Karpas-422 (cell line): ENCODE results near the gene RGS6. TPM values are rescaled to one million over a fixed set of nuclear protein-coding genes. Genes with fewer than 3 reads are reported as not detected.

Experiments
- DNase-seq: peaks from one replicate; pipeline ENCODE4 v3.0.0-alpha.2; 2015
- H2AFZ ChIP-seq: fragments of 200-600 bp; sonication (generic); 2 replicates; pipeline ENCODE4 v1.6.1; 2014; ENCODE audit warnings: antibody characterized with exemption, low read length, mixed read lengths
- H3K27ac ChIP-seq: fragments of 200-600 bp; sonication (generic); 2 replicates; pipeline ENCODE4 v1.5.1; 2014; ENCODE audit warnings: mild to moderate bottlenecking, low read length, moderate library complexity
- H3K27me3 ChIP-seq: fragments of 200-600 bp; sonication (generic); 2 replicates; pipeline ENCODE4 v1.6.1; 2014; ENCODE audit warnings: low read length, mixed read lengths
- H3K36me3 ChIP-seq: fragments of 200-600 bp; sonication (generic); 2 replicates; pipeline ENCODE4 v1.6.1; 2014; ENCODE audit warnings: low read length, mixed read lengths; ENCODE audit not compliant: insufficient read depth
- H3K4me1 ChIP-seq: fragments of 200-600 bp; sonication (generic); 2 replicates; pipeline ENCODE4 v1.6.1; 2014; ENCODE audit warnings: mild to moderate bottlenecking, low read length, mixed read lengths
- H3K4me2 ChIP-seq: fragments of 200-600 bp; sonication (generic); 2 replicates; pipeline ENCODE4 v1.6.1; 2014; ENCODE audit warnings: low read length, low read depth, mild to moderate bottlenecking; ENCODE audit not compliant: poor library complexity, severe bottlenecking
- H3K4me3 ChIP-seq: fragments of 200-600 bp; sonication (generic); 2 replicates; pipeline ENCODE4 v1.5.1; 2014; ENCODE audit warnings: mild to moderate bottlenecking, antibody characterized with exemption, low read length, mixed read lengths
- H3K79me2 ChIP-seq: fragments of 200-600 bp; sonication (generic); 2 replicates; pipeline ENCODE4 v1.6.1; 2014; ENCODE audit warnings: mild to moderate bottlenecking, low read length, mixed read lengths
- H3K9ac ChIP-seq: fragments of 200-600 bp; sonication (generic); 2 replicates; pipeline ENCODE4 v1.6.0; 2014; ENCODE audit warnings: low read length
- H3K9me2 ChIP-seq: fragments of 200-600 bp; sonication (generic), shearing (Covaris generic); replicated peaks from 2 replicates; pipeline ENCODE4 v1.6.0; 2014; ENCODE audit warnings: mild to moderate bottlenecking, low read length, moderate library complexity; ENCODE audit not compliant: insufficient read depth
- H3K9me3 ChIP-seq: fragments of 300-700, 200-600 bp; sonication (generic); 2 replicates; pipeline ENCODE4 v1.6.1; 2014; ENCODE audit warnings: low read length, mixed read lengths
- H4K20me1 ChIP-seq: fragments of 200-600 bp; sonication (generic); 2 replicates; pipeline ENCODE4 v1.6.1; 2014; ENCODE audit warnings: mild to moderate bottlenecking, antibody characterized with exemption, low read length, low read depth; ENCODE audit not compliant: insufficient read depth
- total RNA-seq: library from RNA; depleted of rRNA; stranded (reverse); fragments of >200 nt; shearing (Covaris generic); gene quantifications from 2 replicates; pipeline ENCODE4 v1.2.3, GENCODE V29; 2014; ENCODE audit warnings: low replicate concordance

RGS6 gene
- total RNA-seq, 1 experiment from 2014 or later = 0.07 TPM

DNA sequence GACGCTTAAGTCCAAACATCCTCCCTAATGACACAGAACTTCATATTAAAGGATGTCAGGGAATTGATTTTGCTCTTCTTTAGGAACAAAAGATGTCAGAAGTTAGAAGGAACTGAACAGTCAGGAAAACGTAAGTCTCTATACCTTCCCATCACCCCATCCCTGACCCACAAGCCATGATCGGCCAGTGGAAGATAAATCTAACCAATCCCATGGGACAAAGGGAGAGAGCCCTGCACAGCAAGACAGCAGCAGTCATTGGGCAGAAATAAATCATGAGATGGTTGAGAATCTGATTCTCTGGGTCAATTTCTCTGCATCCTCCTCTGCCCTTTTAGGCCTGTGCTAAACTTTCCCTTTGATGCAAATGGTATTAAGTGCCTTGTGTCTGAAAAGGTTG lies 414.9 kb downstream of the RGS6 start:
- H3K4me1 ChIP-seq = no peaks in the 10 kb centered on the region

DNA sequence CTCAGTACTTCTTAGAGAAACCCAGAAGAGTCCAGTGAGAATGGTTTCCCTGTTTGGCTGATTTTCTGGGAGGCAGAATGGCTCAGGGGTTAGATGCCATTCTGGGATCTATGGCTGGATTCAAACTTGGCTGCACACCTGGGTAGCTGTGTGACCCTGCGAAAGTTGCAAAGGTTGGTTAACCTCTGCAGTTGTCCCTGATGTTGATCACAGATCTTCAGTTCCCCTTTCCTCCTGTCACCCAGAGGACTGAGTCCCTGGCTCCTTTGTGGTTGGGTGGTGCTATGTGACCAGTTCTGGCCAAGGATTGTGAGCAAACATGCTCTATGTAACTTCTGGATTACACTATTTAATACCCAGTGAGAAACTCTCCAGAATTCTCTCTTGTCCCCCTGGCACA lies 418.0 kb downstream of the RGS6 start:
- no peaks in the 10 kb centered on the region for H3K79me2 ChIP-seq
- H4K20me1 ChIP-seq = no peaks in the 10 kb centered on the region
- no peak overlapping the region for H2AFZ ChIP-seq
- no peak for DNase-seq
- H3K4me1 ChIP-seq = no peaks in the 10 kb centered on the region
- H3K4me3 ChIP-seq = no peak overlapping the region
- H3K9me3 ChIP-seq = no peaks in the 10 kb centered on the region
- H3K27me3 ChIP-seq = no peaks in the 10 kb centered on the region
- no peak overlapping the region for H3K9ac ChIP-seq
- no peak overlapping the region for H3K4me2 ChIP-seq
- no peak overlapping the region for H3K27ac ChIP-seq
- H3K9me2 ChIP-seq = no peaks in the 10 kb centered on the region
- H3K36me3 ChIP-seq = no peaks in the 10 kb centered on the region

More for the DNA sequence above, 414.9 kb downstream of the RGS6 start:
- Histone ChIP-seq H3K9me2 (no peaks in the 10 kb centered on the region), H3K79me2 (no peaks in the 10 kb centered on the region), H3K9ac (no peak overlapping the region), H3K4me3 (no peak overlapping the region), H3K4me2 (no peak overlapping the region), H2AFZ (no peak overlapping the region), H3K9me3 (no peaks in the 10 kb centered on the region), H4K20me1 (no peaks in the 10 kb centered on the region), H3K36me3 (no peaks in the 10 kb centered on the region), H3K27ac (no peak overlapping the region), H3K27me3 (no peaks in the 10 kb centered on the region)
- no peak for DNase-seq

DNA sequence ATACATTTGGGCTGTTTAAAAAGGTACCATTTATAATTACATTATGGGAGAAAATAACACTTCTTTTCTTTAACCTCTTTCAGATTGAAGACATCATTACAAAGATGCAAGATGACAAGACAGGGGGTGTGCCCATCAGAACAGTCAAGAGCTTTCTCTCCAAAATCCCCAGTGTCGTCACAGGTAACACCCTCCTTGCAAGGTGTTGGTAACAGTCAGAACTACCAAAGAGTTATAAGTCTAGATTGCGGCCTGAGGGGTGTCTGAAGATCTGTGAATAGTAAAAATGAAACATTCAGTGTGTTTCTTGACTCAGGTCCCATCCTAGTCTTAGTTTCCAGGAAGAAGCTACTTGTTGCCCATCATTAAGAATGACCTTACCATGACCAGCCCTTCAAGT lies 419.8 kb downstream of the RGS6 start:
- no peaks in the 10 kb centered on the region for H3K4me1 ChIP-seq
- H3K9ac ChIP-seq = no peak overlapping the region
- H3K36me3 ChIP-seq = no peaks in the 10 kb centered on the region
- H3K27ac ChIP-seq = no peak overlapping the region
- H3K79me2 ChIP-seq = no peaks in the 10 kb centered on the region
- no peak overlapping the region for H3K4me2 ChIP-seq
- H2AFZ ChIP-seq = no peak overlapping the region
- H3K9me3 ChIP-seq = no peaks in the 10 kb centered on the region
- no peak overlapping the region for H3K4me3 ChIP-seq
- no peaks in the 10 kb centered on the region for H3K9me2 ChIP-seq
- H3K27me3 ChIP-seq = no peaks in the 10 kb centered on the region
- H4K20me1 ChIP-seq = no peaks in the 10 kb centered on the region
- DNase-seq = no peak

DNA sequence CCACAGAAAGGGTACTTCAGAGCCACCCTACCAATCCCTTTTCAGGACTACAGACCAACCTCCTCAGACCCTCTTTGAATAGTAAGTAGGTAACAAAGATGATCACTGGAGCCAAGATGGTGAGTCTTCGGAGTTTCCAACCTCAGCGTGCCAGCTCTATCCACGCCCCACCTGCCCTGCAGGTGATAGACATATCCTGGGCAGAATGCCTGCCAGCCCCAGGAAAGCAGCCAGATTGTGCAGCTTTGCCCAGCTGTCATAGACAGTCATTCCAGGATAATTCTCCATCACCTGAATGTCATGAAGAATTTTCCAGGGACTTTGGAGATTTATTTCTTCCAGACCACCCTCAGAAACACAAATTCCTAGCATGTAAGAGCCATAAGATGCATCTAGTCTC lies 434.4 kb downstream of the RGS6 start:
- H3K27me3 ChIP-seq = 0 out of 2 replicates have a peak, but pooled peaks cover 5% of the 10 kb centered on the region
- H3K79me2 ChIP-seq = no peaks in the 10 kb centered on the region
- H4K20me1 ChIP-seq = no peaks in the 10 kb centered on the region
- no peak overlapping the region for H3K9ac ChIP-seq
- no peaks in the 10 kb centered on the region for H3K9me3 ChIP-seq
- H3K4me1 ChIP-seq = no peaks in the 10 kb centered on the region
- no peak overlapping the region for H2AFZ ChIP-seq
- no peaks in the 10 kb centered on the region for H3K36me3 ChIP-seq
- no peak overlapping the region for H3K4me2 ChIP-seq
- no peak overlapping the region for H3K27ac ChIP-seq
- H3K4me3 ChIP-seq = no peak overlapping the region
- no peaks in the 10 kb centered on the region; the same call in 1 of the 2 replicates for H3K9me2 ChIP-seq
- no peak for DNase-seq

DNA sequence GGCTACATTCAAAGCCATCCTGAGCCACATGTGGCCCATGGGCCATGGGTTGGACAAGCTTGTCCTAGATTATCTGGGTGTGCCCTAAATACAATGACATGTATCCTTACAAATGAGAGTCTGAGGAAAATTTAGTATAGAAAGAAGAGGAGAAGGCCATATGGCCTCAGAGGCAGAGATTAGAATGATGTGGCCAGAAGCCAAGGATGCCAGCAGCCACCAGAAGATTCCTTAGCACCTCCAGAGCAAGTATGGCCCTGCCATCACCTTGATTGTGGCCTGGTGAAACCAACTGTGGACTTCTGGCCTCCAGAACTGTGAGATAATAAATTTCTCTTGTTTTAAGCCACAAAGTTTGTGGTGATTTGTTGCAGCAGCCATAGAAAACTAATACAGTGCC lies 436.9 kb downstream of the RGS6 start:
- H3K4me2 ChIP-seq = no peak overlapping the region
- H4K20me1 ChIP-seq = no peaks in the 10 kb centered on the region

DNA sequence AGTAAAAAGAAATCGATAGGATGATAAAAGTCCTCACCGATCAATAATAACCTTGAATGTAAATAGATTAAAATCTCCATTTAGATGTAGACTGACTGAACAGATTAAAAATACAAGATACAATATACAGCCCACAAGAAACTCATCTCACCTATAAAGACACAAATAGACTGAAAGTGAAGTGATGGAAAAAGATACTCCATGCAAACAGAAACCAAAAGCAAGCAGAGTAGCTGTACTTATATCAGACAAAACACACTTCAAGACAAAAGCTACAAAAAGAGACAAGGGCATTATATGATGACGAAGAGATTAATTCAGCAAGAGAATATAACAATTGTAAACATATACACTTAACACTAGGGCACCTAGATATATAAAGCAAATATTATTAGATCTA lies 444.8 kb downstream of the RGS6 start:
- Histone ChIP-seq H3K9ac (no peak overlapping the region), H3K27me3 (peaks cover 7% of the 10 kb centered on the region; the same call in 1 of the 2 replicates), H3K79me2 (no peaks in the 10 kb centered on the region), H3K36me3 (no peaks in the 10 kb centered on the region), H3K9me2 (no peaks in the 10 kb centered on the region), H3K27ac (no peak overlapping the region), H3K4me3 (no peak overlapping the region), H3K9me3 (peaks cover 12% of the 10 kb centered on the region), H4K20me1 (no peaks in the 10 kb centered on the region), H2AFZ (no peak overlapping the region), H3K4me1 (no peaks in the 10 kb centered on the region), H3K4me2 (no peak overlapping the region)
- no peak for DNase-seq

More for the DNA sequence above, 436.9 kb downstream of the RGS6 start:
- Histone ChIP-seq H3K9me3 (no peaks in the 10 kb centered on the region), H3K9ac (no peak overlapping the region), H3K27me3 (0 out of 2 replicates have a peak, but pooled peaks cover 3% of the 10 kb centered on the region), H2AFZ (no peak overlapping the region), H3K4me1 (no peaks in the 10 kb centered on the region), H3K79me2 (no peaks in the 10 kb centered on the region), H3K36me3 (no peaks in the 10 kb centered on the region), H3K4me3 (no peak overlapping the region), H3K27ac (no peak overlapping the region), H3K9me2 (no peaks in the 10 kb centered on the region; the same call in 1 of the 2 replicates)
- DNase-seq = no peak

DNA sequence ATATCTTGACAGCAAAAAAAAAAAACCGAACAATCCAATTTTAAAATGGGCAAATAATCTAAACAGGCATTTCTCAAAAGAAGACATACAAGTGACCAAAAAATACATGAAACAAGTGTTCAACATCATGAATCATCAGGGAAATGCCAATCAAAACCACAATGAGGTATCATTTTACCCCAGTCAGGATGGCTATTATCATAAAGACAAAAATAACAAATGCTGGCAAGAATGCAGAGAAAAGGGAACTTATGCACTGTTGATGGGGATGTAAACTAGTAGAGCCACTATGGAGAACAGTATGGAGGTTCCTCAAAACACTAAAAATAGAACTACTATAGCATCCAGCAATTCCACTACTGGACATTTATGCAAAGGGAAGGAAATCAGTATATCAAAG lies 448.2 kb downstream of the RGS6 start:
- no peak overlapping the region for H3K27ac ChIP-seq
- H3K9me2 ChIP-seq = no peaks in the 10 kb centered on the region
- no peaks in the 10 kb centered on the region for H3K36me3 ChIP-seq
- no peaks in the 10 kb centered on the region for H3K4me1 ChIP-seq
- H3K9ac ChIP-seq = no peak overlapping the region
- H3K4me2 ChIP-seq = no peak overlapping the region
- peaks cover 11% of the 10 kb centered on the region for H3K27me3 ChIP-seq
- H3K79me2 ChIP-seq = no peaks in the 10 kb centered on the region
- peaks cover 9% of the 10 kb centered on the region for H3K9me3 ChIP-seq
- no peaks in the 10 kb centered on the region for H4K20me1 ChIP-seq
- no peak overlapping the region for H2AFZ ChIP-seq
- DNase-seq = no peak
- no peak overlapping the region for H3K4me3 ChIP-seq

DNA sequence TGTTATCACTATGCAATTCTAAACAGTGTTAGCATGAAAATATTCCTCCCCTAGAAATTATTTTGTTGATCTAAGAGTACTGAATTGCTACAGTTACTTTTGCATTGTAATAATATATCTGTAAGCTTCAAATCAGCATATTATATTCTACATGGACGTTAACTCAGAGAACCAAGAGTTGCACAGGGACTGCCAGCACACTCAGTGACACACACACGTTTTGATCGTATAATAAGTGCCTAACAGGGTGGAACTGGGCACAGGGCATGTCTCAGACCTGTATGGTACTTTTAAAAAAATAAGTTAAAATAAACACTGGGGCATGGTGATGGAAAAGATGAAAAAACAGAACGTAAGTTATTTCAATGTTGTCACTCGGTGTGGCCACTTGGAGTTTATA lies 451.6 kb downstream of the RGS6 start:
- Histone ChIP-seq H3K27me3 (peaks cover 8% of the 10 kb centered on the region), H3K27ac (no peak overlapping the region), H3K36me3 (no peaks in the 10 kb centered on the region), H3K4me1 (no peaks in the 10 kb centered on the region), H3K4me2 (no peak overlapping the region), H3K4me3 (no peak overlapping the region), H3K9me3 (no peaks in the 10 kb centered on the region), H4K20me1 (no peaks in the 10 kb centered on the region), H3K9ac (no peak overlapping the region), H3K9me2 (no peaks in the 10 kb centered on the region), H2AFZ (no peak overlapping the region), H3K79me2 (no peaks in the 10 kb centered on the region)
- no peak for DNase-seq

DNA sequence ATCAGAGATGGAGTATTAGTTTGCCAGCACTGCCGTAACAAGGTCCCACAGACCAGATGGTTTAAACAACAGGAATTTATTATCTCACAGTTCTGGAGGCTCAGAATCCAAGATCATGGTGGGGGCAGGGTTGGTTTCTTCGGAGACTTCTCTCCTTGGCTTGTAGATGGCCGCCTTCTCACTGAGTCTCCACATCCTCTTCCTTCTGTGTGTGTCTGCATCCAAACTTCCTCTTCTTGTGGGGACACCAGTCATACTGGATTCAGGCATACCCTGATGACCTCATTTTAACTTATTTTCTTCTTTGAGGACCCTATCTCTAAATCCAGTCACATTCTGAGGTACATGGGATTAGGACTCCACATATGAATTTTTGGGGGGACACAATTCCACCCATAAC lies 455.5 kb downstream of the RGS6 start:
- Histone ChIP-seq H3K4me3 (no peak overlapping the region), H4K20me1 (no peaks in the 10 kb centered on the region), H2AFZ (no peak overlapping the region), H3K36me3 (no peaks in the 10 kb centered on the region), H3K79me2 (no peaks in the 10 kb centered on the region), H3K9ac (no peak overlapping the region), H3K4me1 (no peaks in the 10 kb centered on the region), H3K9me3 (no peaks in the 10 kb centered on the region), H3K27me3 (peaks cover 5% of the 10 kb centered on the region), H3K27ac (no peak overlapping the region), H3K4me2 (no peak overlapping the region), H3K9me2 (no peaks in the 10 kb centered on the region)
- DNase-seq = no peak
